Fibroblast of lung (primary cell): Measurements from ENCODE around the gene SP4.

Source experiments
- CTCF ChIP-seq, 2 donors: IDR thresholded peaks in 1 of 2; conservative IDR thresholded peaks in 1 of 2; 1 replicate in 1 of 2; 2 replicates in 1 of 2; pipeline ENCODE4 v1.5.1; 2011 to 2012; ENCODE audit warnings: low read length in 2 of 2, control low read depth in 1 of 2, inconsistent platforms in 1 of 2, low read depth in 1 of 2, mild to moderate bottlenecking in 1 of 2
- EZH2 ChIP-seq: IDR thresholded peaks from 2 replicates; pipeline ENCODE4 v1.5.1; 2012; ENCODE audit warnings: low read length, control low read depth, mild to moderate bottlenecking; ENCODE audit errors: missing control alignments

GRCh38 chr7:21454906-21455305 is 27.0 kb downstream of the SP4 start:
- TF ChIP-seq CTCF (conservative IDR thresholded peaks at IDR 0.05 in 1 of 2, IDR thresholded peaks at IDR 0.05 in 1 of 2; ENCODE audit: low read depth in 1 of 2, low read length in 2 of 2) (no peak), EZH2 (no peak)
